ENCODE results near the gene KLHL30. TPM values are rescaled to one million over a fixed set of nuclear protein-coding genes. Genes with fewer than 3 reads are reported as not detected.

The KLHL30 gene
- total RNA-seq, 1 donor from 2014 or later: not detected

DNA sequence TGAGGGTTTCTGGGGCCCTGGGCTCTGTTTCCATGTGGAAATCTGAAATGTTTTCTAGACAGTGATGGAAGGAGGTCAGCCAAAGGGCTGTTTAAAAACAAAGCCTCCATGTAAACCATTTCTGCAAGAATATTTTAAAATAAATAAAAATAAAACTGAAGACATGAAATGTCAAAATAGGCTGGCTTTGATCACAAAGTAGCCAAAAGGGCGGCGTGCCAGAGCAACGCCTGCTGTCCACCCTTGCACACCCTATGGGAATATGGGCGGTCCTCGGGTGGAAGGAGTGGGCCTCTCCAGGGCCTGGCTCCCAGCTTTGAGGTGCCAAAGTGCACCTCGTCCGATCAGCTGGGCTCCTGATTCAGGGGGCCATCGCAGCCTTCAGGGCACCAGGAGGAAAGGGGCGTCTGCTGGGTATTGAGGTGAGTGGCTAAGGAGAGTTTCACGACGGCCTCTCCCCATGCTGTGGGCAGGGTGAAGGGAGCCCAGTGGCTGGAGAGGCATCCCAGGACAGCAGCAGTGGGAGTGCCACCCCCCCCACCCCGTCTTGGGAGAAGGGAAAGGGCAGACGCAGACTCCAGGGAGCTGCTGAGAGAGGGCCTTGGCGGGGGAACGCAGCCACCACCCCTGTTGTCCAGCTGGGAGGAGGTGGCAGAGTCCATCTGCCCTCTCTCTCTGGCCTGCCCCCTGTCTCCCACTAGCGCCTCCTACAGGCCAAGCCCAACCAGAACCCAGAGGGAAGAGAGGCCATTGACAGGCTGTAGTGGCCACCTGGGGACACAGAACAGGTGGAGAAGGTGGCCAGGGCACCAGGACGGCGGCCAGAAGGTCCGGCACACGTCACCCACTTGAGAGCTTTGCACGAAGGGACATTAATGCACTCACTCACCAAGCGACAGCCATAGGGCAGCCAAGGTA, 14.6 kb downstream of the KLHL30 start:
- POLR2A ChIA-PET: no interaction called here
- ATAC-seq (ENCODE audit: low read depth) (no peak), DNase-seq (no peak)
- intact Hi-C loops (cut with micrococcal nuclease): no loop called here
- Mint-ChIP-seq H3K27ac (no peak overlapping the region), H3K27me3 (no peaks in the 10 kb centered on the region), H3K36me3 (ENCODE audit: low read depth) (no peaks in the 10 kb centered on the region), H3K4me3 (no peak overlapping the region), H3K9me3 (no peaks in the 10 kb centered on the region), H3K4me1 (no peaks in the 10 kb centered on the region)
- TF ChIP-seq, protein P1, sequence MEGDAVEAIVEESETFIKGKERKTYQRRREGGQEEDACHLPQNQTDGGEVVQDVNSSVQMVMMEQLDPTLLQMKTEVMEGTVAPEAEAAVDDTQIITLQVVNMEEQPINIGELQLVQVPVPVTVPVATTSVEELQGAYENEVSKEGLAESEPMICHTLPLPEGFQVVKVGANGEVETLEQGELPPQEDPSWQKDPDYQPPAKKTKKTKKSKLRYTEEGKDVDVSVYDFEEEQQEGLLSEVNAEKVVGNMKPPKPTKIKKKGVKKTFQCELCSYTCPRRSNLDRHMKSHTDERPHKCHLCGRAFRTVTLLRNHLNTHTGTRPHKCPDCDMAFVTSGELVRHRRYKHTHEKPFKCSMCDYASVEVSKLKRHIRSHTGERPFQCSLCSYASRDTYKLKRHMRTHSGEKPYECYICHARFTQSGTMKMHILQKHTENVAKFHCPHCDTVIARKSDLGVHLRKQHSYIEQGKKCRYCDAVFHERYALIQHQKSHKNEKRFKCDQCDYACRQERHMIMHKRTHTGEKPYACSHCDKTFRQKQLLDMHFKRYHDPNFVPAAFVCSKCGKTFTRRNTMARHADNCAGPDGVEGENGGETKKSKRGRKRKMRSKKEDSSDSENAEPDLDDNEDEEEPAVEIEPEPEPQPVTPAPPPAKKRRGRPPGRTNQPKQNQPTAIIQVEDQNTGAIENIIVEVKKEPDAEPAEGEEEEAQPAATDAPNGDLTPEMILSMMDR (IDR thresholded peaks at IDR 0.05): no peak
- CTCF ChIA-PET: no interaction called here

GRCh38 chr2:238154570-238154969, 16.1 kb downstream of the KLHL30 start:
- ChIA-PET CTCF (no interaction called here), POLR2A (no interaction called here)
- intact Hi-C loops (cut with micrococcal nuclease): no loop called here
- Mint-ChIP-seq H3K27ac (no peak overlapping the region), H3K36me3 (ENCODE audit: low read depth) (no peaks in the 10 kb centered on the region), H3K27me3 (peaks cover 4% of the 10 kb centered on the region), H3K4me1 (peaks cover 5% of the 10 kb centered on the region), H3K4me3 (no peak overlapping the region), H3K9me3 (no peaks in the 10 kb centered on the region)
- DNase-seq (no peak), ATAC-seq (ENCODE audit: low read depth) (no peak)
- TF ChIP-seq, protein P1 (IDR thresholded peaks at IDR 0.05): no peak

GRCh38 chr2:238155051-238155760, 16.7 kb downstream of the KLHL30 start:
- POLR2A ChIA-PET: no interaction called here
- peaks cover 7% of the 10 kb centered on the region for H3K4me1 Mint-ChIP-seq
- TF ChIP-seq, protein P1 (IDR thresholded peaks at IDR 0.05): no peak
- H3K4me3 Mint-ChIP-seq: no peak overlapping the region
- no peak for ATAC-seq (ENCODE audit: low read depth)
- DNase-seq: no peak
- H3K36me3 Mint-ChIP-seq (ENCODE audit: low read depth): no peaks in the 10 kb centered on the region
- no peak overlapping the region for H3K27ac Mint-ChIP-seq
- H3K9me3 Mint-ChIP-seq: no peaks in the 10 kb centered on the region
- intact Hi-C loops (cut with micrococcal nuclease): loop anchor here (5.0 kb wide), 1 partner anchor 298 kb away; the partner anchor contains the start of gene RAMP1
- CTCF ChIA-PET: no interaction called here
- peaks cover 7% of the 10 kb centered on the region for H3K27me3 Mint-ChIP-seq

DNA sequence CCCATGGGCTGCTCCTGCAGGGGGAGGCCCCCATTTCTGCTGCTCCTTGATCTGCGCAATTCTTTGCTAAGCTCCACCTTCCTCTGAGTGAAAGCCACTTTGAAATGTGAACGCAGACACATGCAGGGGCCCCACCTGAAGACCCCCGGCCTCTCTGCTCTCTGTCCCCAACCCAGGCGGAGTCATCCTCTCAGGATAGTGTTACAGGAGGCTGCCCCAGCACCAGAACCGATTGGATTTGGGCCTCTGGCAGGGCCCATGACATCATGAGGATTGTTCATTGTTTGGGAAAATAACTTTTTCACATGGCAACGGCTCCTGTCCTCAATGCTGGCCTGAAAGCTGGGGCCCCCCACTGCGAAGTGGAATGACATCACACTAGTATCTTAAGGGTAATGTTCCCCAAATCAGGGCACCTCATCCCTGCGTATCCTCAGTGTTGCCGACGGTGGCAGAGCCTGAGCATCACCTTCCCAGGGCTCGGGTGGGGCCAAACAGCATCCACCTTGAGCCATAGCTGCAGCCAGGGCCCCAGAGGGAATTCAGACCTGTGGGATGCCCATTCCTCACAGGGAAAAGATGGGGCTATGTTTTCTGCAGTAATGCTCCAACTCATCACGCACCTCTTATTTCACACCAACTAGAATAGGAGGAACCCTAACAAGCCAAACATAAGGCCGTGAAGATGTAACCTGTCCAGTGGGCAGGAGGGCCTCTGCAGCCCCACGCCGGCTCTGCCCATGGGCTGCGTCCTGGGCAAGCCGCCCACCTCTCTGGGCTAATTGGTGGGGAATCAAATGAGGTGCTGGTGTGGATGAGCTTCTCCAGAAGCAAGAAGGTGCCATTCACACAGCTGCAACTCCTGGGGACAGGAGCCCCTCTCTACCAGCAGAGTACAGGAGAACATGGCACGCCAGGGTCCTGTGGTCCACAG, 17.6 kb downstream of the KLHL30 start:
- H3K36me3 Mint-ChIP-seq (ENCODE audit: low read depth): no peaks in the 10 kb centered on the region
- ATAC-seq (ENCODE audit: low read depth) (no peak), DNase-seq (no peak)
- peaks cover 11% of the 10 kb centered on the region for H3K27me3 Mint-ChIP-seq
- CTCF ChIA-PET: no interaction called here
- H3K4me1 Mint-ChIP-seq: peaks cover 12% of the 10 kb centered on the region
- TF ChIP-seq, protein P1 (IDR thresholded peaks at IDR 0.05): no peak
- H3K4me3 Mint-ChIP-seq: no peak overlapping the region
- POLR2A ChIA-PET: no interaction called here
- H3K27ac Mint-ChIP-seq: no peak overlapping the region
- H3K9me3 Mint-ChIP-seq: no peaks in the 10 kb centered on the region
- intact Hi-C loops (cut with micrococcal nuclease): loop anchor here (5.0 kb wide), 1 partner anchor 299 kb away; the partner anchor contains the start of gene RAMP1
